MM.1S (cell line): ENCODE measurements around the gene OSBPL5.

Source experiments
- DNase-seq: peaks from one replicate; pipeline ENCODE4 v3.0.0-alpha.2; 2015
- H2AFZ ChIP-seq: fragments of 300-600 bp; sonication (generic); 2 replicates; pipeline ENCODE4 v1.6.0; 2016; ENCODE audit warnings: antibody characterized with exemption, low read length
- H3F3A ChIP-seq: fragments of 300-600 bp; sonication (generic); 2 replicates; pipeline ENCODE4 v1.6.1; 2016; ENCODE audit warnings: mild to moderate bottlenecking, antibody characterized with exemption, low read length, moderate library complexity, mixed read lengths; ENCODE audit not compliant: insufficient read depth
- H3K27ac ChIP-seq: fragments of 300-600 bp; sonication (generic); 2 replicates; pipeline ENCODE4 v1.5.1; 2016; ENCODE audit warnings: mild to moderate bottlenecking, low read length
- H3K27me3 ChIP-seq: fragments of 300-600 bp; sonication (generic); replicated peaks from 2 replicates; pipeline ENCODE4 v1.6.0; 2016; ENCODE audit warnings: low read length; ENCODE audit not compliant: insufficient read depth
- H3K36me3 ChIP-seq: fragments of 300-600 bp; sonication (generic); replicated peaks from 2 replicates; pipeline ENCODE4 v1.6.1; 2016; ENCODE audit warnings: mild to moderate bottlenecking, low read length, mixed read lengths; ENCODE audit not compliant: insufficient read depth
- H3K4me1 ChIP-seq: fragments of 300-600 bp; sonication (generic); 2 replicates; pipeline ENCODE4 v1.6.1; 2016; ENCODE audit warnings: low read length, mixed read lengths
- H3K4me2 ChIP-seq: fragments of 300-600 bp; sonication (generic); 2 replicates; pipeline ENCODE4 v1.6.0; 2016; ENCODE audit warnings: low read depth, low read length
- H3K4me3 ChIP-seq: fragments of 300-600 bp; sonication (generic); 2 replicates; pipeline ENCODE4 v1.5.1; 2016; ENCODE audit warnings: low read length, mixed read lengths
- H3K79me2 ChIP-seq: fragments of 300-600 bp; sonication (generic); 2 replicates; pipeline ENCODE4 v1.6.1; 2016; ENCODE audit warnings: mixed run types, low read length, mixed read lengths
- H3K9ac ChIP-seq: fragments of 300-600 bp; sonication (generic); 2 replicates; pipeline ENCODE4 v1.6.1; 2016; ENCODE audit warnings: low read length, mixed read lengths
- H3K9me2 ChIP-seq: fragments of 300-600 bp; sonication (generic); replicated peaks from 2 replicates; pipeline ENCODE4 v1.6.1; 2016; ENCODE audit warnings: mild to moderate bottlenecking, low read length, mixed read lengths; ENCODE audit not compliant: insufficient read depth
- H3K9me3 ChIP-seq: fragments of 300-600 bp; sonication (generic); replicated peaks from 2 replicates; pipeline ENCODE4 v1.6.1; 2016; ENCODE audit warnings: mild to moderate bottlenecking, low read length, mixed read lengths; ENCODE audit not compliant: insufficient read depth
- H4K20me1 ChIP-seq: fragments of 300-600 bp; sonication (generic); 2 replicates; pipeline ENCODE4 v1.6.1; 2016; ENCODE audit warnings: mild to moderate bottlenecking, low read length, moderate library complexity, mixed read lengths; ENCODE audit not compliant: insufficient read depth
- EZH2 ChIP-seq: fragments of 300-600 bp; sonication (generic); optimal IDR thresholded peaks from 2 replicates; pipeline ENCODE3; 2017; ENCODE audit warnings: low read depth, mild to moderate bottlenecking, antibody characterized with exemption, low read length, mixed read lengths
- EZH2phosphoT487 ChIP-seq: fragments of 300-600 bp; sonication (generic); IDR thresholded peaks from 2 replicates; pipeline ENCODE4 v1.6.1; 2018; ENCODE audit warnings: antibody characterized with exemption, low read length
- TF ChIP-seq, protein P1 (sequence below): fragments of 300-600 bp; sonication (generic); IDR thresholded peaks from 2 replicates; pipeline ENCODE4 v1.5.1; 2016; ENCODE audit warnings: antibody characterized with exemption, low read length, mixed read lengths

OSBPL5 gene

DNA sequence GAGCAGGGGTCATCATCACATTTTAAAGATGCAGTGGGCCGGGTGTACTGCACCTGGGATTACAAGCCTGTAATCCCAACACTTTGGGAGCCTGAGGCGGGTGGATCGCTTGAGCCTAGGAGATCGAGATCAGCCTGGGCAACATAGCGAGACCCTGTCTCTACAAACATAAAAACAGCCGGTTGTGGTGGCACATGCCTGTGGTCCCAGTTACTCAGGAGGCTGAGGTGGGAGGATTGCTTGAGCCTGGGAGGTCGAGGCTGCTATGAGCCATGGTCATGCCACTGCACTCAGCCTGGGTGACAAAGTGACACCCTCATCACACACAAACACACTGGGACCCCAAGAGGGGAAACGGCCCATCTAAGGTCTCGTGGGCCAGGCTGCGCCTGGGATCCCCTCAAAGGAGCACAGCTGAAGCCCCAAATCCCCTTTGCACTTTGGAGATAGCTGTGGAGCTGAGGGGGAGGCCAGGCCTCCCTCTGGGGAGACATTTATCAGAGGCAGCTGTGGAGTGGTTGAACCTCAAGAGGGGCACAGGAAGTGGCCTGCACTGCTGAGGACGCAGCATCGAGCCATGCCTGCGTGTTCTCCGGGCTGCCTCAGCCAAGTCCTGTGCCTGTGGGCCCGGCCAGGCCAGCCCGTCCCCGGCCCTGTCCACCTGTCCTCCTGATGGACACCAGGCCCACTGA, 27.5 kb downstream of the OSBPL5 start:
- no peak for DNase-seq
- Histone ChIP-seq H3F3A (no peaks in the 10 kb centered on the region), H3K4me1 (no peaks in the 10 kb centered on the region), H3K4me2 (no peak overlapping the region), H3K9me2 (no peaks in the 10 kb centered on the region), H3K4me3 (no peak overlapping the region), H3K79me2 (no peaks in the 10 kb centered on the region), H2AFZ (no peak overlapping the region), H3K27ac (no peak overlapping the region), H3K9me3 (no peaks in the 10 kb centered on the region), H3K9ac (no peak overlapping the region), H4K20me1 (no peaks in the 10 kb centered on the region), H3K27me3 (no peaks in the 10 kb centered on the region), H3K36me3 (no peaks in the 10 kb centered on the region)
- TF ChIP-seq EZH2: no peak
- no peak for TF ChIP-seq EZH2phosphoT487
- TF ChIP-seq, protein P1, sequence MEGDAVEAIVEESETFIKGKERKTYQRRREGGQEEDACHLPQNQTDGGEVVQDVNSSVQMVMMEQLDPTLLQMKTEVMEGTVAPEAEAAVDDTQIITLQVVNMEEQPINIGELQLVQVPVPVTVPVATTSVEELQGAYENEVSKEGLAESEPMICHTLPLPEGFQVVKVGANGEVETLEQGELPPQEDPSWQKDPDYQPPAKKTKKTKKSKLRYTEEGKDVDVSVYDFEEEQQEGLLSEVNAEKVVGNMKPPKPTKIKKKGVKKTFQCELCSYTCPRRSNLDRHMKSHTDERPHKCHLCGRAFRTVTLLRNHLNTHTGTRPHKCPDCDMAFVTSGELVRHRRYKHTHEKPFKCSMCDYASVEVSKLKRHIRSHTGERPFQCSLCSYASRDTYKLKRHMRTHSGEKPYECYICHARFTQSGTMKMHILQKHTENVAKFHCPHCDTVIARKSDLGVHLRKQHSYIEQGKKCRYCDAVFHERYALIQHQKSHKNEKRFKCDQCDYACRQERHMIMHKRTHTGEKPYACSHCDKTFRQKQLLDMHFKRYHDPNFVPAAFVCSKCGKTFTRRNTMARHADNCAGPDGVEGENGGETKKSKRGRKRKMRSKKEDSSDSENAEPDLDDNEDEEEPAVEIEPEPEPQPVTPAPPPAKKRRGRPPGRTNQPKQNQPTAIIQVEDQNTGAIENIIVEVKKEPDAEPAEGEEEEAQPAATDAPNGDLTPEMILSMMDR: no peak

DNA sequence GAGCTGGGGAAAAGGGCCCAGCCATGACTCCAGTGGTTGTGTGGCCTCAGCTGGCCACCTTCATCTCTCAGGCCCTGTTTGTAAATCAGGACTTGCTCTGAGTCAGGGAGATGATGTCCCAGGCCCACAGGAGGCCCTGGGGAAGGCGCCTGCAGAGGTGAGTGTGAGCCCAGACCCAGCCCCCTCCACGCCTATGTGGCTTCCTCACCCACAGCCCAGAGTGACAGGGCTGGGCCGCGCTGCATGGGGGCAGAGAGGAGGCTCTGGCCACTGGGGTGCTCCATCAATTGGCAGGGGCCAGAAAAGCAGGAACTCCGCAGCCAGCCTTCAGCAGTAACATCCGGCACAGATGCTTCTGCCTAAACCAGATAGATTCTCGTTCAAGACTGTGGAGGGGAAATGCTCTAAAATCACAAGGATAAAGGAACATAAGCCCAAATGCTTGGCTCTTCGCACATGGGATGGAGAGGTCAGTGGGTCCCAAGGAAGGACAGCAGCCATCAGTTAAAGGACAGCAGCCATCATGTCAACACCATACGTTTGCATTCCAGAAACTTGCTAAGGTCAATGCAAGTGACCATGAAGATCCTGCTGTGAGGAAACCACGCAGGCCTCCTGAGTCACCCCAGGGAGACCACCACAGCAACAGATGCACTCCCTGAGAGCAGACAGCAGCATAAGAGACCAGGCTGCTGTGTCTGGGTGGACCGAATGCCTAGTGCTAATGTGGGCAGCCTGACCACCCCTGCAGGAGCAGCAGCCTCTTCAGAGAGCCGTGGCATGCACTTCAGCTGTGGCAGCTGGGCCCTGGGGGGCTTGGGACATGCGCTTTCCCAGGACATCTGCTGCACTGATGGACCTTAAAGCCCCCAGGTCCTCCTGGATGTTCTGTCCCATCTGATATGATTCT, 28.3 kb downstream of the OSBPL5 start:
- no peaks in the 10 kb centered on the region for H3K27me3 ChIP-seq
- no peak overlapping the region for H3K4me3 ChIP-seq
- H3K4me1 ChIP-seq: no peaks in the 10 kb centered on the region
- no peak for DNase-seq
- no peaks in the 10 kb centered on the region for H3K79me2 ChIP-seq
- H3K9me3 ChIP-seq: no peaks in the 10 kb centered on the region
- no peaks in the 10 kb centered on the region for H3K9me2 ChIP-seq
- H3F3A ChIP-seq: no peaks in the 10 kb centered on the region
- no peak overlapping the region for H2AFZ ChIP-seq
- H3K9ac ChIP-seq: no peak overlapping the region
- no peak overlapping the region for H3K4me2 ChIP-seq
- H3K36me3 ChIP-seq: no peaks in the 10 kb centered on the region
- no peaks in the 10 kb centered on the region for H4K20me1 ChIP-seq
- TF ChIP-seq EZH2: no peak
- TF ChIP-seq EZH2phosphoT487: no peak
- TF ChIP-seq, protein P1: no peak
- H3K27ac ChIP-seq: no peak overlapping the region

DNA sequence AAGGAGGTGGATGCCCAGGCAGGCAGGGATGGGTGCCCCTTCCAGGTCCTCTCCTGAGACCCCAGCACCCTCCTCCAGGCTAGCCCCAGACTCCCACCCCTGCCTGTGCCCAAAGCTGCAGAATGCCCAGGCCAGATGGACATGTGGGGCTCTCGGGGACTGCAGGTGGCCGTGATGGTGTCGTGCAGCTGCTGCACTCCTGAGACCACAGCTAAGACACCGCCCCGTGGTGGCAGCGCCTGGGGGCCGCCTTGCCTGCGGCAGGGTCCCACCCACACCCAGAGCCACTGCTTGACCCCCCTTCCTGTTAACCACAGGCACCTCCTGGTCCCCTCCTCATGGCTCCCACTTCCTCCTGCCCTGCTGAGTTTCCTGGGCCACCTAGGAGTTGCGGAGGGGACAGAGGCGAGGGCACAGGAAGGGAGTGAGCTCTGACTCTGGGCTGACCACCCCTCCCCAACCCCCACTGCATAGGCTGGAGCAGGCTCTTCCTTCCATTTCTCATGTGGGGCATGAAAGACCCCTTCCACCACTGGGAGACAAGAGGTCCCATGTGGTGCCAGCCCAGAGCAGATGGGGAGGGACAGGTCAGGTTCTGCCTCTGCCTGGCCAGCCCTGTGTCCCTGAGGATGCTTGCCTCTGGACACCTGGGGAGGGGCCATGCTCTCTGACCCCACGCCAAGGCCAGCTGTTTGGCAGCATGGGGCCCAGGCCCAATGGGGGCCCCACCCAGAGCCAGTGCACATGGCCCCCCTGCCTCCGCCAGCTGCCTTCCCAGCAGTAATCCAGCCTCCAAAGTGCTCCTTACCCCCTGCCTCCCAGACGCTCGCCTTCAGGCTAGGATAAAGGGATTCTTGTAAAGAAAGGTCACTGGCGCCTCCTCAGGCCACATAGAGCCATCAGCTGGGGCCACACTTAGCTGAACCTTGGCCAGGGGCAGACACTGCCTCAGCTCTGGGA, 29.3 kb downstream of the OSBPL5 start:
- Histone ChIP-seq H3K9me3 (no peaks in the 10 kb centered on the region), H2AFZ (no peak overlapping the region), H3K4me3 (no peak overlapping the region), H3K27ac (no peak overlapping the region), H3K27me3 (no peaks in the 10 kb centered on the region), H4K20me1 (no peaks in the 10 kb centered on the region), H3K9me2 (no peaks in the 10 kb centered on the region), H3K79me2 (no peaks in the 10 kb centered on the region), H3K9ac (no peak overlapping the region), H3F3A (no peaks in the 10 kb centered on the region), H3K4me1 (no peaks in the 10 kb centered on the region), H3K4me2 (no peak overlapping the region), H3K36me3 (no peaks in the 10 kb centered on the region)
- no peak for TF ChIP-seq EZH2phosphoT487
- TF ChIP-seq, protein P1: no peak
- no peak for TF ChIP-seq EZH2
- no peak for DNase-seq
